Keratinocyte (primary cell): ENCODE measurements around the gene ADGRD1. TPM values are rescaled to one million over a fixed set of nuclear protein-coding genes. Genes with fewer than 3 reads are reported as not detected.

Experiments
- DNase-seq: peaks from one replicate; pipeline ENCODE4 v3.0.0-alpha.2; 2011; ENCODE audit warnings: low read depth, missing footprints, low spot score
- FAIRE-seq: peaks from 2 replicates; lab custom pipeline; 2011; peaks lifted over from hg19 to GRCh38; lab: Jason Lieb, UNC
- H2AFZ ChIP-seq: 2 replicates; pipeline ENCODE4 v1.6.0; 2012; ENCODE audit warnings: low read length, control low read depth, inconsistent platforms; ENCODE audit not compliant: control insufficient read depth
- H3K27ac ChIP-seq: 2 replicates; pipeline ENCODE4 v1.5.1; 2011; ENCODE audit warnings: low read length; ENCODE audit not compliant: control insufficient read depth, insufficient read depth
- H3K27me3 ChIP-seq: 3 replicates; pipeline ENCODE4 v1.6.0; 2011; ENCODE audit warnings: low read length; ENCODE audit not compliant: control insufficient read depth, insufficient read depth; ENCODE audit errors: extremely low read depth
- H3K36me3 ChIP-seq, 2 experiments: 2 replicates in 1 of 2; 3 replicates in 1 of 2; pipeline ENCODE4 v1.5.1; 2011; ENCODE audit warnings: low read length in 2 of 2, mild to moderate bottlenecking in 1 of 2; ENCODE audit not compliant: control insufficient read depth in 2 of 2, insufficient read depth in 2 of 2; ENCODE audit errors: extremely low read depth in 1 of 2
- H3K4me1 ChIP-seq: 3 replicates; pipeline ENCODE4 v1.5.1; 2011; ENCODE audit warnings: low read length; ENCODE audit not compliant: control insufficient read depth, insufficient read depth; ENCODE audit errors: extremely low read depth
- H3K4me2 ChIP-seq: 3 replicates; pipeline ENCODE4 v1.6.0; 2011; ENCODE audit warnings: low read depth, low read length; ENCODE audit not compliant: control insufficient read depth, insufficient read depth; ENCODE audit errors: extremely low read depth
- H3K4me3 ChIP-seq, 3 experiments: fragments of 200-600 bp in 1 of 3; sonication (generic) in 1 of 3; 2 replicates in 2 of 3; 3 replicates in 1 of 3; pipeline ENCODE4 v1.5.1; 2011 to 2016; ENCODE audit warnings: low read length in 3 of 3, mild to moderate bottlenecking in 3 of 3, control low read depth in 2 of 3, inconsistent platforms in 1 of 3, low read depth in 1 of 3, mixed read lengths in 1 of 3, mixed run types in 1 of 3, moderate library complexity in 1 of 3; ENCODE audit not compliant: control insufficient read depth in 2 of 3, insufficient read depth in 2 of 3; ENCODE audit errors: extremely low read depth in 1 of 3
- H3K79me2 ChIP-seq: 2 replicates; pipeline ENCODE4 v1.6.0; 2012; ENCODE audit warnings: low read length; ENCODE audit not compliant: control insufficient read depth, insufficient read depth
- H3K9ac ChIP-seq: 3 replicates; pipeline ENCODE4 v1.6.0; 2011; ENCODE audit warnings: low read length; ENCODE audit not compliant: control insufficient read depth, insufficient read depth; ENCODE audit errors: extremely low read depth
- H3K9me1 ChIP-seq: 3 replicates; pipeline ENCODE4 v1.6.0; 2011; ENCODE audit warnings: low read length; ENCODE audit not compliant: control insufficient read depth, insufficient read depth; ENCODE audit errors: extremely low read depth
- H3K9me3 ChIP-seq: 2 replicates; pipeline ENCODE4 v1.5.1; 2012; ENCODE audit warnings: low read depth, low read length; ENCODE audit not compliant: control insufficient read depth
- H4K20me1 ChIP-seq: 3 replicates; pipeline ENCODE4 v1.6.0; 2011; ENCODE audit warnings: low read length; ENCODE audit not compliant: control insufficient read depth, insufficient read depth; ENCODE audit errors: extremely low read depth
- EZH2 ChIP-seq: IDR thresholded peaks from one replicate; pipeline ENCODE4 v1.6.1; 2012; ENCODE audit warnings: inconsistent platforms, mild to moderate bottlenecking, low read length, moderate library complexity
- dilution Hi-C: fragments of 300-500 bp; cut with MboI; formaldehyde crosslinking; loops from one replicate; pipeline ENCODE4 v1.7.0; 2020; ENCODE audit warnings: low sequenced_read_pairs; ENCODE audit not compliant: extremely low pct_ligation_motif_present
- polyA plus RNA-seq, 5 experiments: library from polyadenylated mRNA; depleted of rRNA in 3 of 5; stranded (reverse) in 3 of 5; stranded (forward) in 1 of 5; unstranded in 1 of 5; fragments of >200 nt; gene quantifications; 1 replicate in 1 of 5; 2 replicates in 3 of 5; 3 replicates in 1 of 5; pipeline versions ENCODE4 v1.2.1 to v1.2.3, GENCODE V29; 2011 to 2012; ENCODE audit warnings: missing spikeins in 2 of 5, low read depth in 1 of 5, low replicate concordance in 1 of 5
- TF ChIP-seq, protein P1 (sequence below), 3 experiments: IDR thresholded peaks in 1 of 3; conservative IDR thresholded peaks in 1 of 3; optimal IDR thresholded peaks in 1 of 3; 2 replicates in 2 of 3; 3 replicates in 1 of 3; pipeline versions ENCODE3 to v1.5.1; 2011; ENCODE audit warnings: low read length in 3 of 3, mild to moderate bottlenecking in 3 of 3, moderate library complexity in 2 of 3, control low read depth in 1 of 3, inconsistent platforms in 1 of 3; ENCODE audit not compliant: insufficient read depth in 2 of 3; ENCODE audit errors: extremely low read depth in 1 of 3

ADGRD1 gene
- polyA plus RNA-seq, 1 donor (not counting 4 experiments of a cell fraction or from before 2014, with no cell fraction given): not detected

DNA sequence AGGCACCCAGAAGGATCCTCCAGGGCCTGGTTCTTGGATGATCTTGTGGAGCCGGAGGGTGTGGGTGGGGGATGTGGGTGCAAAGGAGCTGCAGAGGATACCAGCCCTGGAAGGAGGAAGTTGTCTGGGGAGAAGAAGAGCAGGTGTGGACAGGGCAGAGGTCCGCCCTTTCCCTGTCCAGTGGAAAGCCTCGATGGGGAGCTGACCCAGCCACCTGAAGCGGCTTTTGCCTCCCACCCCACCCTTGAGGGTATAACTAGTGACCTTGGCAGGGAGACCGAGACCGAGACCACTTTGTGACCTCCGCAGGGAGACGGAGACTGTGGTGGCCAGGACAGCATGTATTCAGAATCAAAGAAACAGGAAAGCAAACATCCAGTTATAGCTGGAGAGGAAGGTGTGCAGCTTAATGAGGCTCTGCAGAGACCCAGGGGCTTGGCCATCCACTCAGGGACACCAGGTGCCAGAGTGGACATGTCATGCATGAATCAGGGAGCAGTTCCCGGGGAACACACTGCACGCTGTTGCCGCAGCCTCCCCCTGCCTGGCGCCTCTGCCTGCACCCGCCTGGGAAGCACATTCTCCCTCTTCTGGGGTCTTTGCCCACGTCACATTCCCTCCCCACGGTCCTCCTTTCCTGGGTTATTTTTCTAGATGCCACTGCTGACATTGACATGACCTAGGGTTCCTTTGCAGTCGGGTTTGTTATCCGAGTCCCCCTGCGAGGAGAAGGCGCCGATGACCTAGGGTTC, 87.7 kb downstream of the ADGRD1 start:
- no peaks in the 10 kb centered on the region for H3K9me1 ChIP-seq
- H3K4me3 ChIP-seq: no peak overlapping the region
- dilution Hi-C loops: no loop called here
- TF ChIP-seq EZH2: no peak
- TF ChIP-seq, protein P1, sequence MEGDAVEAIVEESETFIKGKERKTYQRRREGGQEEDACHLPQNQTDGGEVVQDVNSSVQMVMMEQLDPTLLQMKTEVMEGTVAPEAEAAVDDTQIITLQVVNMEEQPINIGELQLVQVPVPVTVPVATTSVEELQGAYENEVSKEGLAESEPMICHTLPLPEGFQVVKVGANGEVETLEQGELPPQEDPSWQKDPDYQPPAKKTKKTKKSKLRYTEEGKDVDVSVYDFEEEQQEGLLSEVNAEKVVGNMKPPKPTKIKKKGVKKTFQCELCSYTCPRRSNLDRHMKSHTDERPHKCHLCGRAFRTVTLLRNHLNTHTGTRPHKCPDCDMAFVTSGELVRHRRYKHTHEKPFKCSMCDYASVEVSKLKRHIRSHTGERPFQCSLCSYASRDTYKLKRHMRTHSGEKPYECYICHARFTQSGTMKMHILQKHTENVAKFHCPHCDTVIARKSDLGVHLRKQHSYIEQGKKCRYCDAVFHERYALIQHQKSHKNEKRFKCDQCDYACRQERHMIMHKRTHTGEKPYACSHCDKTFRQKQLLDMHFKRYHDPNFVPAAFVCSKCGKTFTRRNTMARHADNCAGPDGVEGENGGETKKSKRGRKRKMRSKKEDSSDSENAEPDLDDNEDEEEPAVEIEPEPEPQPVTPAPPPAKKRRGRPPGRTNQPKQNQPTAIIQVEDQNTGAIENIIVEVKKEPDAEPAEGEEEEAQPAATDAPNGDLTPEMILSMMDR (optimal IDR thresholded peaks at IDR 0.05 in 1 of 3, IDR thresholded peaks at IDR 0.05 in 1 of 3, conservative IDR thresholded peaks at IDR 0.05 in 1 of 3; ENCODE audit: extremely low read depth in 1 of 3, insufficient read depth in 2 of 3, low read length in 3 of 3): no peak
- H3K27me3 ChIP-seq: peaks cover 5% of the 10 kb centered on the region
- peaks cover 10% of the 10 kb centered on the region for H3K9me3 ChIP-seq
- H3K79me2 ChIP-seq: no peaks in the 10 kb centered on the region
- no peaks in the 10 kb centered on the region for H3K4me1 ChIP-seq
- H3K9ac ChIP-seq: no peak overlapping the region
- FAIRE-seq (no peak), DNase-seq (no peak)
- H4K20me1 ChIP-seq: no peaks in the 10 kb centered on the region
- H3K36me3 ChIP-seq: no peaks in the 10 kb centered on the region
- no peak overlapping the region for H3K4me2 ChIP-seq
- no peak overlapping the region for H3K27ac ChIP-seq
- H2AFZ ChIP-seq: no peak overlapping the region

DNA sequence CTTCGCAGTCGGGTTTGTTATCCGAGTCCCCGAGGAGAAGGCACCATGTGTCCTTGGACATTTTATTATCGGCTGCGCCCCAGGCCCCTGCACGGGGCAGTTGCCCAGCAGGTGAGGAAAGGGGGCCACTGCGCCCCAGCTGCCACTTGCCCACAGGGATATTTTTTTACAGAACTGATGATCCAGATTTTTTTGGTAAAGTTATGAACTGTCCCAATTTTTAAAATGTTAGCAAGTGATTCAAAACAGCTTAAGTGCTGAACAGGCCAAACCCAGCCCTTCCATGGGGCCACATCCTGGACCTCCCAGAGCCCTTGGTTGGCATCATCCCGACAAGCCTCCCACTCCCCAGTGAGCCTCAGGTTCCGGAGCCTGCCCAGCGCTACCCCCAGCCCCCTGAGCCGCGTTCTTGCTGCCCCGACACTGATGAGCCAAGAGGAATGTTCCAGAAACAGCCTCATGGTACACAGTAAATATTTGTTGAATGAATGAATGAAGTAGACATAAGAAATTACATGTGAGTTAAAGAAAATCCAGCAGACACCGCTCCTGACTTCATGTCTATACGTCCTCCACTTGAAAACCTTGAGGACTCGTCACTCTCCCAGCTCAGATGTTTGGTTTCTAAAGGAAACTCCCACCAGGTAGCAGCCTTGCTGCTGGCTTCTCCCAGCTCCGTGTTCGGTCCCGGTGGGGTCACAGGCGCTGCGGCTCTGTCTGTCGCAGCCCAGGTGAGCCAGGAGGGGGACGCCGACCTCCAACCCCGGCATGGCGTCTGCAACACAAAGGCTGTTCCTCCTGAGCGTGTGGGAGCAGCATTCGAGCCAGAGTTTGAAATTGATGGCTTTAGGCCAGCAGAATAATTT, 88.5 kb downstream of the ADGRD1 start:
- dilution Hi-C loops: no loop called here
- DNase-seq (no peak), FAIRE-seq (no peak)
- Histone ChIP-seq H3K4me1 (no peaks in the 10 kb centered on the region), H3K36me3 (no peaks in the 10 kb centered on the region), H3K9ac (no peak overlapping the region), H3K4me3 (no peak overlapping the region), H2AFZ (no peak overlapping the region), H3K9me1 (no peaks in the 10 kb centered on the region), H3K27me3 (peaks cover 5% of the 10 kb centered on the region), H3K9me3 (peaks cover 6% of the 10 kb centered on the region), H3K27ac (no peak overlapping the region), H4K20me1 (no peaks in the 10 kb centered on the region), H3K4me2 (no peak overlapping the region), H3K79me2 (no peaks in the 10 kb centered on the region)
- TF ChIP-seq, protein P1 (optimal IDR thresholded peaks at IDR 0.05 in 1 of 3, IDR thresholded peaks at IDR 0.05 in 1 of 3, conservative IDR thresholded peaks at IDR 0.05 in 1 of 3; ENCODE audit: extremely low read depth in 1 of 3, insufficient read depth in 2 of 3, low read length in 3 of 3): no peak
- TF ChIP-seq EZH2: no peak
